ENCODE measurements around the gene SLC29A1.

SLC29A1 gene

DNA sequence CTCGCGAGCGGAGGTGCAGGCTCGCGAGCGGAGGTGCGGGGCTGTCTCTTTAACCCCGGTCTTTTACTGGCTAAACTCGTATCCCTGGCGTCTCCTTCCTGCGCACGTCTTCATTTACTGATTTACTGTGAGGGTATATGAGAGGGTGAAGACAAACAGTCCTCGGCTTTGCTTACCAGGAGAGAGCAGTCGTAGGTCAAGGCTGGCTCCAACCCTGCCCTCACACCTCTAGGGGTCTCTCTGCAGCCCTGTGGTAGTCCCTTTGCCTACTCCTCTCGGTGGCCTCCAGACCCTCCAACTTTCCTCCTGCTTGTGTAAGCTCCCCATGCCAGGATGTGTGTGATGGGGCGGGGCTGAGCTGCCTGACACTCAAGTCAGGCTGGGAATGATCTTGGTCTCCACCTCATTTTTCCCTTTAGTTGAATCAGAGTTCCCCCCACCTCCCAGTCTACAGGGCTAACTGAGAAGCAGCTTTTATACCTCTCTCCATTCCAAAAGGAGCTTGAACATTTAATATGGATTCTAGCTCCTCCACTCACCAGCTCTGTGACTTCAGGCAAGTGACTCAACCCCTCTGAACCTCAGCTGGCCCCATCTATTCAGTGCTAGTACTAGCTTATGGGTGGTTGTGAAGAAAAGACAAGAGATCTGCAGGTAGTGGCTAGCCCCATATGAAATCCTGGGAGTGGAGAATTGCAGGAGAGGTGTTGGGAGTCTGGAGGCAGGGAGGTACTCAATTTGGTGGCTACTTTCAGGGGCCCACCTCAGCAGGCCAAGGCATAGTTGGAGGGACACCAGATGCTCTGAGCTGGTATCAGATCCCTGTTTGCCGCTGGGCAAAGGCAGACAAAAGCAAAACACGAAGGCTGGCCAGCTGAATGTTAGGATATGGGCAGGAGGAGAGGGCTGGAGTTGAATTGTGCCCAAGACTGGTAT, 902 bp downstream of the SLC29A1 start:
- ChIA-PET POLR2A (interaction anchor here (1.0 to 2.6 kb wide), 5 partner anchors 10 to 32 kb away, joined by 3 to 16 read pairs (median 3); partner anchors contain the start of gene HSP90AB1), CTCF (interaction anchor here (0.8 to 8.2 kb wide), 12 partner anchors 11 to 109 kb away, joined by 3 to 175 read pairs (median 5); partner anchors contain the start of genes HSP90AB1 and SLC35B2)
- TF ChIP-seq CTCF (IDR thresholded peaks at IDR 0.05; ENCODE audit: insufficient read depth, low read length, missing control alignments): no peak
- DNase-seq (ENCODE audit: low read depth, low spot score): no peak
- H3K4me3 ChIP-seq (ENCODE audit: low read depth, low read length): peak overlapping the region; percentile 63

DNA sequence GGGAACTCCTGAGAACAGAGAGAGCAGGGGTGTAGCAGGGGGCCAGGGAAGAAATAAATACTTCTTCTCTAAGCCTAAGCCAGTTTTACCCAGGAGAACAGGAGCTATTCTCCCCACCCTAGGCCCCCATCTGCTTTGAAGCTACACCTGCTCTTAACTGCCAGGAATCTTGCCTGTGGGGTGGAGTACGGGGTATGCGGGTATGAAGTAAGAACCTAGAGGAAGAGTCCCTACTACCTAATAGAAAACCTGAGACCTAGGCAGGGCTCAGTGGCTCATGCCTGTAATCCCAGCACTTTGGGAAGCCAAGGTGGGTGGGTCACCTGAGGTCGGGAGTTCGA, 1.5 kb downstream of the SLC29A1 start:
- CTCF ChIA-PET: interaction anchor here (0.8 to 8.2 kb wide), 10 partner anchors 11 to 108 kb away, joined by 3 to 175 read pairs (median 5); partner anchors contain the start of genes HSP90AB1 and SLC35B2
- no peak overlapping the region for H3K4me3 ChIP-seq (ENCODE audit: low read depth, low read length)
- POLR2A ChIA-PET: interaction anchor here (1.0 to 2.6 kb wide), 3 partner anchors 10 to 32 kb away, joined by 3 to 16 read pairs (median 6); partner anchors contain the start of gene HSP90AB1
- no peak for TF ChIP-seq CTCF (IDR thresholded peaks at IDR 0.05; ENCODE audit: insufficient read depth, low read length, missing control alignments)
- DNase-seq (ENCODE audit: low read depth, low spot score): no peak

- ChIA-PET POLR2A (interaction anchor here (1.0 kb wide), 1 partner anchor 21 kb away, joined by 4 read pairs; the partner anchor contains the start of gene HSP90AB1), CTCF (interaction anchor here (1.0 to 8.2 kb wide), 3 partner anchors 10 to 53 kb away, joined by 4 to 175 read pairs (median 9); no protein-coding TSS in a partner anchor)
- no peak overlapping the region for H3K4me3 ChIP-seq (ENCODE audit: low read depth, low read length)
- no peak for TF ChIP-seq CTCF (IDR thresholded peaks at IDR 0.05; ENCODE audit: insufficient read depth, low read length, missing control alignments)
- DNase-seq (ENCODE audit: low read depth, low spot score): no peak
Measured at GRCh38 chr6:44225579-44226325, 2.4 kb downstream of the SLC29A1 start.

DNA sequence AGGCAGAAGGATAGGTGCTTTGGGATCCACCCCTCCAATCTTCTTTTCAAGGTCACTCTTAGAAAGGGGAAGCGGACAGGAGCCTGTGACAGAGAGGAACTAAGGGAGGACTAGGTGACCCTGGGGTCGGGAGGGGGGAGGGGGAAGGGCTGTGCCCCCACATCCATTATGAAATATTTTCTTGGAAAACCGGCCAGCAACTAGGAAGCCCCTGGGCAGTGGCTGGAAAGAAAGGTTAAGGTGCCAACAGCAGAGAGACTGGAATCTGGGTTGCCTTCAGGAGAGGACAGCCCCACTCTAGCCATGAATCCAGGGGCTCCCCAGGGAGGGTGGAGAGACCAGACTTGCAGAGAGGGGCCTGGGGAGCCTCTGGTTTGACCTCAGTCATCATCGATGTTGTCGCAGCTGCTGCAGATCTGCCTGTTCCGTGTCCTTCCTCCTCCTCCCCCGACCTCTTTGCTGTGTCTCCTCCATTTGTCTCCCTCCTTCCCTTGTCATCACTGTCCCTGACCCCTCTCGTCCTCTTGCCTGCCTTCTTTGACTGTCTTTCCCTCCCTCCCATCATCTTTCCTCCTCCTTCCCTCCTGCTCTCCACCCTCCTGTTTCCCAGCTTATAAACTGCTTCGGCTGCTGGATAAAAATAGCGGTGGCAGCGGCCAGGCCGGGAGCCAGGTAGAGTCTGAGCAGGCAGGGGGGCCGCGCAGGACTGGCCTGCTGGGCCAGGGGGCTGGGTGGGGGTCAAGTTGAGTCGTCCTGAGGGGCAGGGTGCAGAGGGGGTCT, 3.2 kb downstream of the SLC29A1 start:
- no peak for DNase-seq (ENCODE audit: low read depth, low spot score)
- ChIA-PET CTCF (interaction anchor here (1.0 to 8.2 kb wide), 3 partner anchors 8 to 14 kb away, joined by 3 to 175 read pairs (median 4); no protein-coding TSS in a partner anchor), POLR2A (interaction anchor here (1.0 kb wide), 1 partner anchor 20 kb away, joined by 4 read pairs; the partner anchor contains the start of gene HSP90AB1)
- no peak overlapping the region for H3K4me3 ChIP-seq (ENCODE audit: low read depth, low read length)
- TF ChIP-seq CTCF (IDR thresholded peaks at IDR 0.05; ENCODE audit: insufficient read depth, low read length, missing control alignments): no peak

GRCh38 chr6:44227148-44227793, 3.9 kb downstream of the SLC29A1 start:
- POLR2A ChIA-PET: interaction anchor here (1.0 kb wide), 1 partner anchor 20 kb away, joined by 3 read pairs; the partner anchor contains the start of gene HSP90AB1
- H3K4me3 ChIP-seq (ENCODE audit: low read depth, low read length): no peak overlapping the region
- no peak for TF ChIP-seq CTCF (IDR thresholded peaks at IDR 0.05; ENCODE audit: insufficient read depth, low read length, missing control alignments)
- DNase-seq (ENCODE audit: low read depth, low spot score): no peak
- CTCF ChIA-PET: interaction anchor here (0.7 to 8.2 kb wide), 5 partner anchors 9 to 128 kb away, joined by 3 to 175 read pairs (median 3); no protein-coding TSS in a partner anchor
